ENCODE measurements around the gene SANBR. TPM values are rescaled to one million over a fixed set of nuclear protein-coding genes. Genes with fewer than 3 reads are reported as not detected.

SANBR gene
- total and polyA plus RNA-seq, 2 experiments from 2014 or later: 6.2 to 8.0 TPM

GRCh38 chr2:61042807-61043206, 22.9 kb upstream of the SANBR start:
- DNase-seq (ENCODE audit: low spot score): no peak
- 80% methylated on average over 3 of the region's 3 CpGs for WGBS (ENCODE audit: low lambda C conversion rate, missing lambda C conversion rate)
- Histone ChIP-seq H3K9me3 (ENCODE audit: low read depth) (no peaks in the 10 kb centered on the region), H3K27me3 (no peaks in the 10 kb centered on the region), H3K36me3 (replicated peaks; ENCODE audit: insufficient read depth, low read depth) (no peaks in the 10 kb centered on the region), H2AFZ (no peak overlapping the region), H3K4me3 (no peak overlapping the region), H4K20me1 (ENCODE audit: insufficient read depth, poor library complexity, severe bottlenecking) (no peaks in the 10 kb centered on the region), H3K4me2 (no peak overlapping the region), H3K79me2 (peaks cover 9% of the 10 kb centered on the region), H3K9me2 (replicated peaks; ENCODE audit: insufficient read depth) (no peaks in the 10 kb centered on the region), H3K27ac (no peak overlapping the region), H3K4me1 (ENCODE audit: insufficient read depth) (no peaks in the 10 kb centered on the region)
- no peak for TF ChIP-seq EZH2 (IDR thresholded peaks at IDR 0.05; ENCODE audit: borderline replicate concordance)
- TF ChIP-seq, protein P1, sequence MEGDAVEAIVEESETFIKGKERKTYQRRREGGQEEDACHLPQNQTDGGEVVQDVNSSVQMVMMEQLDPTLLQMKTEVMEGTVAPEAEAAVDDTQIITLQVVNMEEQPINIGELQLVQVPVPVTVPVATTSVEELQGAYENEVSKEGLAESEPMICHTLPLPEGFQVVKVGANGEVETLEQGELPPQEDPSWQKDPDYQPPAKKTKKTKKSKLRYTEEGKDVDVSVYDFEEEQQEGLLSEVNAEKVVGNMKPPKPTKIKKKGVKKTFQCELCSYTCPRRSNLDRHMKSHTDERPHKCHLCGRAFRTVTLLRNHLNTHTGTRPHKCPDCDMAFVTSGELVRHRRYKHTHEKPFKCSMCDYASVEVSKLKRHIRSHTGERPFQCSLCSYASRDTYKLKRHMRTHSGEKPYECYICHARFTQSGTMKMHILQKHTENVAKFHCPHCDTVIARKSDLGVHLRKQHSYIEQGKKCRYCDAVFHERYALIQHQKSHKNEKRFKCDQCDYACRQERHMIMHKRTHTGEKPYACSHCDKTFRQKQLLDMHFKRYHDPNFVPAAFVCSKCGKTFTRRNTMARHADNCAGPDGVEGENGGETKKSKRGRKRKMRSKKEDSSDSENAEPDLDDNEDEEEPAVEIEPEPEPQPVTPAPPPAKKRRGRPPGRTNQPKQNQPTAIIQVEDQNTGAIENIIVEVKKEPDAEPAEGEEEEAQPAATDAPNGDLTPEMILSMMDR (IDR thresholded peaks at IDR 0.05; ENCODE audit: poor library complexity): no peak
- TF ChIP-seq EZH2phosphoT487 (IDR thresholded peaks at IDR 0.05; ENCODE audit: low read depth, severe bottlenecking, unreplicated experiment): no peak

- 96% methylated on average over 4 of the region's 4 CpGs for WGBS (ENCODE audit: low lambda C conversion rate, missing lambda C conversion rate)
- H3K27me3 ChIP-seq: no peaks in the 10 kb centered on the region
- H3K9me3 ChIP-seq (ENCODE audit: low read depth): no peaks in the 10 kb centered on the region
- TF ChIP-seq EZH2 (IDR thresholded peaks at IDR 0.05; ENCODE audit: borderline replicate concordance): no peak
- H3K79me2 ChIP-seq: peaks cover 9% of the 10 kb centered on the region
- H2AFZ ChIP-seq: no peak overlapping the region
- no peak for DNase-seq (ENCODE audit: low spot score)
- H4K20me1 ChIP-seq (ENCODE audit: insufficient read depth, poor library complexity, severe bottlenecking): no peaks in the 10 kb centered on the region
- H3K27ac ChIP-seq: no peak overlapping the region
- H3K4me1 ChIP-seq (ENCODE audit: insufficient read depth): no peaks in the 10 kb centered on the region
- no peaks in the 10 kb centered on the region for H3K9me2 ChIP-seq (replicated peaks; ENCODE audit: insufficient read depth)
- H3K4me2 ChIP-seq: no peak overlapping the region
- no peak overlapping the region for H3K4me3 ChIP-seq
- H3K36me3 ChIP-seq (replicated peaks; ENCODE audit: insufficient read depth, low read depth): no peaks in the 10 kb centered on the region
Measured at GRCh38 chr2:61044636-61045035, 21.0 kb upstream of the SANBR start.

DNA sequence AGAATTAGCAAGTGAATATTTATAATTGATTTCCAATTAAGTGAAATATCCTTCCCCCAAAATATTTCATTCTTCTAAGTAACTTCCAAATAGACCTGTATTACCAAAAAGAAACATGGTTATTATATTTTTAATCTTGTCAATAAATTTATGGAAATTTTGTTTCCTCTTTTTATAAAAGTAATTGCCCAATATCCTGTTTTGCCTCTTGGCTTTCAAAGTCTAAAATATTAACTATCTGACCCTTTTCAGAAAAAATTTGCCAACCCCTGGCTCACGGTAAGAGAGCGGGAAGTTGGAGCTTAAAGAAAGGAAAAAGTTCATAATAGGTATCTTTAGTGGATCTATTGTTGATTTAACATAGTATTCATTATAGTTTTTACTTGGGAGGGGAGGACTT, 20.4 kb upstream of the SANBR start:
- Histone ChIP-seq H3K4me2 (no peak overlapping the region), H3K79me2 (peaks cover 9% of the 10 kb centered on the region), H3K27ac (no peak overlapping the region), H3K36me3 (replicated peaks; ENCODE audit: insufficient read depth, low read depth) (no peaks in the 10 kb centered on the region), H3K4me3 (no peak overlapping the region), H2AFZ (no peak overlapping the region), H3K27me3 (no peaks in the 10 kb centered on the region), H3K9me2 (replicated peaks; ENCODE audit: insufficient read depth) (no peaks in the 10 kb centered on the region), H4K20me1 (ENCODE audit: insufficient read depth, poor library complexity, severe bottlenecking) (no peaks in the 10 kb centered on the region), H3K9me3 (ENCODE audit: low read depth) (no peaks in the 10 kb centered on the region), H3K4me1 (ENCODE audit: insufficient read depth) (no peaks in the 10 kb centered on the region)
- TF ChIP-seq EZH2 (IDR thresholded peaks at IDR 0.05; ENCODE audit: borderline replicate concordance): no peak
- TF ChIP-seq, protein P1 (IDR thresholded peaks at IDR 0.05; ENCODE audit: poor library complexity): no peak
- no peak for TF ChIP-seq EZH2phosphoT487 (IDR thresholded peaks at IDR 0.05; ENCODE audit: low read depth, severe bottlenecking, unreplicated experiment)
- WGBS (ENCODE audit: low lambda C conversion rate, missing lambda C conversion rate): 94% methylated on average over 2 of the region's 2 CpGs
- no peak for DNase-seq (ENCODE audit: low spot score)

- no peaks in the 10 kb centered on the region for H3K27me3 ChIP-seq
- peak overlapping the region; percentile 11 for H3K27ac ChIP-seq
- H2AFZ ChIP-seq: no peak overlapping the region
- H3K9me2 ChIP-seq (replicated peaks; ENCODE audit: insufficient read depth): no peaks in the 10 kb centered on the region
- H3K4me2 ChIP-seq: no peak overlapping the region
- no peak overlapping the region for H3K4me3 ChIP-seq
- H3K79me2 ChIP-seq: peaks cover 9% of the 10 kb centered on the region
- H3K4me1 ChIP-seq (ENCODE audit: insufficient read depth): no peaks in the 10 kb centered on the region
- TF ChIP-seq EZH2 (IDR thresholded peaks at IDR 0.05; ENCODE audit: borderline replicate concordance): no peak
- 69% methylated on average over 4 of the region's 4 CpGs for WGBS (ENCODE audit: low lambda C conversion rate, missing lambda C conversion rate)
- no peaks in the 10 kb centered on the region for H3K36me3 ChIP-seq (replicated peaks; ENCODE audit: insufficient read depth, low read depth)
- no peaks in the 10 kb centered on the region for H3K9me3 ChIP-seq (ENCODE audit: low read depth)
- no peak for DNase-seq (ENCODE audit: low spot score)
- H4K20me1 ChIP-seq (ENCODE audit: insufficient read depth, poor library complexity, severe bottlenecking): no peaks in the 10 kb centered on the region
Measured at GRCh38 chr2:61045999-61046398, 19.7 kb upstream of the SANBR start.
